Mesenchymal stem cell (in vitro differentiated cells and primary cell): Measurements from ENCODE around the gene CYFIP1.

Experiments used
- DNase-seq: peaks from one replicate; pipeline ENCODE4 v3.0.0-alpha.2; 2013
- H2AFZ ChIP-seq: one replicate; pipeline ENCODE4 v1.6.1; 2013; ENCODE audit warnings: low read depth, mild to moderate bottlenecking, control low read depth, inconsistent platforms, low read length, moderate library complexity
- H2AK5ac ChIP-seq: 2 replicates; pipeline ENCODE4 v1.6.1; 2013; ENCODE audit warnings: low read length, moderate library complexity, mild to moderate bottlenecking, inconsistent platforms; ENCODE audit not compliant: severe bottlenecking
- H2BK120ac ChIP-seq: one replicate; pipeline ENCODE4 v1.6.1; 2013; ENCODE audit warnings: low read depth, mild to moderate bottlenecking, inconsistent platforms, low read length, moderate library complexity
- H2BK12ac ChIP-seq, 2 experiments: one replicate each; pipeline ENCODE4 v1.6.1; 2013; ENCODE audit warnings: inconsistent platforms in 2 of 2, low read length in 2 of 2, mild to moderate bottlenecking in 2 of 2, moderate library complexity in 2 of 2, control low read depth in 1 of 2
- H2BK15ac ChIP-seq: one replicate; pipeline ENCODE4 v1.6.1; 2013; ENCODE audit warnings: mild to moderate bottlenecking, low read depth, inconsistent platforms; ENCODE audit not compliant: poor library complexity, severe bottlenecking
- H2BK5ac ChIP-seq: 2 replicates; pipeline ENCODE4 v1.6.1; 2013; ENCODE audit warnings: low read depth, mild to moderate bottlenecking, low read length, control low read depth, inconsistent platforms; ENCODE audit not compliant: poor library complexity, severe bottlenecking
- H3K14ac ChIP-seq, 2 experiments: one replicate each; pipeline ENCODE4 v1.6.1; 2013; ENCODE audit warnings: inconsistent platforms in 2 of 2, low read length in 2 of 2, control low read depth in 1 of 2, mild to moderate bottlenecking in 1 of 2, moderate library complexity in 1 of 2
- H3K18ac ChIP-seq, 2 experiments: one replicate each; pipeline ENCODE4 v1.6.1; 2013; ENCODE audit warnings: inconsistent platforms in 2 of 2, low read length in 2 of 2, control low read depth in 1 of 2, low read depth in 1 of 2, mild to moderate bottlenecking in 1 of 2
- H3K23ac ChIP-seq, 2 experiments: one replicate each; pipeline ENCODE4 v1.6.1; 2013; ENCODE audit warnings: inconsistent platforms in 2 of 2, low read length in 2 of 2, mild to moderate bottlenecking in 2 of 2, moderate library complexity in 2 of 2, control low read depth in 1 of 2
- H3K27ac ChIP-seq: 2 replicates; pipeline ENCODE4 v1.5.1; 2013; ENCODE audit warnings: mild to moderate bottlenecking, moderate library complexity, low read length, control low read depth, inconsistent platforms; ENCODE audit not compliant: poor library complexity, severe bottlenecking
- H3K27me3 ChIP-seq, 2 experiments: 2 replicates each; pipeline versions ENCODE4 v1.6.1 to v1.7.0; 2013; ENCODE audit warnings: low read length in 2 of 2, mild to moderate bottlenecking in 2 of 2, moderate library complexity in 2 of 2, control low read depth in 1 of 2, inconsistent platforms in 1 of 2; ENCODE audit not compliant: control insufficient read depth in 1 of 2, insufficient read depth in 1 of 2
- H3K36me3 ChIP-seq, 2 experiments: 2 replicates each; pipeline versions ENCODE4 v1.6.1 to v1.7.0; 2013; ENCODE audit warnings: low read length in 2 of 2, control low read depth in 1 of 2, inconsistent platforms in 1 of 2, low read depth in 1 of 2, mild to moderate bottlenecking in 1 of 2; ENCODE audit not compliant: insufficient read depth in 2 of 2, control insufficient read depth in 1 of 2
- H3K4ac ChIP-seq, 2 experiments: one replicate each; pipeline ENCODE4 v1.6.1; 2013; ENCODE audit warnings: inconsistent platforms in 2 of 2, low read length in 2 of 2, mild to moderate bottlenecking in 2 of 2, moderate library complexity in 2 of 2, control low read depth in 1 of 2, low read depth in 1 of 2
- H3K4me1 ChIP-seq: 2 replicates; pipeline ENCODE4 v1.6.1; 2013; ENCODE audit warnings: low read depth, low read length, control low read depth; ENCODE audit not compliant: control insufficient read depth, insufficient read depth
- H3K4me2 ChIP-seq: 2 replicates; pipeline ENCODE4 v1.6.1; 2013; ENCODE audit warnings: low read length, mild to moderate bottlenecking, inconsistent platforms; ENCODE audit not compliant: poor library complexity, severe bottlenecking
- H3K4me3 ChIP-seq, 2 experiments: 2 replicates each; pipeline versions ENCODE4 v1.5.1 to v1.7.0; 2013; ENCODE audit warnings: low read length in 2 of 2, mild to moderate bottlenecking in 2 of 2, control low read depth in 1 of 2, low read depth in 1 of 2; ENCODE audit not compliant: insufficient read depth in 1 of 2
- H3K79me1 ChIP-seq: replicated peaks from 2 replicates; pipeline ENCODE4 v1.6.1; 2013; ENCODE audit warnings: mild to moderate bottlenecking, control low read depth, low read length, inconsistent platforms; ENCODE audit not compliant: poor library complexity, severe bottlenecking
- H3K9ac ChIP-seq: 2 replicates; pipeline ENCODE4 v1.7.0; 2013; ENCODE audit warnings: mild to moderate bottlenecking, low read length, moderate library complexity
- H3K9me3 ChIP-seq: 2 replicates; pipeline ENCODE4 v1.7.0; 2013; ENCODE audit warnings: mild to moderate bottlenecking, low read length; ENCODE audit not compliant: control insufficient read depth
- H4K8ac ChIP-seq: one replicate; pipeline ENCODE4 v1.6.1; 2013; ENCODE audit warnings: inconsistent platforms, mild to moderate bottlenecking, low read length, moderate library complexity
- H4K91ac ChIP-seq: one replicate; pipeline ENCODE4 v1.6.1; 2013; ENCODE audit warnings: mild to moderate bottlenecking, low read length, inconsistent platforms
- WGBS: methylation state at CpG from one replicate; pipeline ENCODE4 v1.1.7; 2013; ENCODE audit warnings: mixed read lengths; 5-methylcytosine and 5-hydroxymethylcytosine counted together

The CYFIP1 gene

GRCh38 chr15:22873841-22874240 is 106.3 kb downstream of the CYFIP1 start:
- Histone ChIP-seq H4K91ac (no peak overlapping the region), H2AFZ (no peak overlapping the region), H3K4me1 (peaks cover 14% of the 10 kb centered on the region), H3K23ac (no peak overlapping the region), H2BK15ac (no peak overlapping the region), H3K27ac (peak overlapping the region; percentile 80), H2BK120ac (no peak overlapping the region), H3K4me3 (no peak overlapping the region), H3K27me3 (no peaks in the 10 kb centered on the region), H3K79me1 (peaks cover 44% of the 10 kb centered on the region), H3K14ac (no peak overlapping the region), H3K4ac (no peak overlapping the region), H2BK5ac (no peak overlapping the region), H4K8ac (no peak overlapping the region), H3K36me3 (peaks cover 57 to 96% of the 10 kb centered on the region in 2 experiments), H2AK5ac (no peak overlapping the region), H3K18ac (no peak overlapping the region), H3K9me3 (no peaks in the 10 kb centered on the region), H3K9ac (no peak overlapping the region), H3K4me2 (no peak overlapping the region), H2BK12ac (no peak overlapping the region)
- DNase-seq, result no peak
- whole genome bisulfite sequencing, result 96% methylated on average over 9 of the region's 9 CpGs

DNA sequence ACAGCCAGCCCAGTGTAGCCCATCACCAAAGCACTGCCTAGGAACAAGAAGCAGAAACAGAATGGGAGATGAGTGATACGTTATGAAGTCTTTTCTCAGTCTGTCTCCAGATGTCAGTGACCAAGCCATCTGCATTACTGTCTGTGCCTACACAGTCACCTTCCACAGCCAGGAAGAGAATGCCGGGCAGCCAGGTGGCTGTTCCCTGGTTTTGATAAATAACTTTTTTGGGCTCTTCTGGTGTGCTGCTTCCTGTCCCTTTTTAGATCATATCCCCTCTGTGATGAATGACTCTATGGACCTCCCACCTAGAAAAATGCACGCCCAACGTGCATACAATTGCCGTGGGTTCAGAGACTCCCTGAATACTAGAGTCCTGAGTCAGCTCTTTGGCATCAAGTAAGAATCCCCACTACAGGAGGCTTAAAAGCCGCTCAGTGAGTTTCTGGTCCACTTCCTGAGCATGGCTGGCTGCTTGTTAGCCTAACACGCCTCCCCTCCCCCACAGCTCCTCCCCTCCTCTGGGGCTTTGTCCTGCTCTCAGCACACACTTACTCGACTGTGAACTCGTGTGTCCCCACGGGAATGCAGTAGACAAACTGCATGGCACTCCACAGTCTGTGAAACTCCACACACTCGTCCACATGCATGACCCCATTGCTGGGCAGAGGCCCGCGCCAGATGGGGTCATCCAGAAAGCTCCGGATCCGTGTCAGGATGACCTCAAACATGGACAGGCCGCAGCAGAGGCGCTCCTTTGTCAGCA is 107.0 kb downstream of the CYFIP1 start:
- H3K36me3 ChIP-seq, result peaks cover 56 to 98% of the 10 kb centered on the region in 2 experiments
- H3K27ac ChIP-seq, result peak overlapping the region; percentile 80
- H2AK5ac ChIP-seq, result peak overlapping the region; percentile 50
- H3K14ac ChIP-seq, result peak overlapping the region in 1 of 2 experiments; percentile 48
- H2BK120ac ChIP-seq, result no peak overlapping the region
- DNase-seq, result peak; percentile 68
- H3K4me1 ChIP-seq, result peaks cover 14% of the 10 kb centered on the region
- no peak overlapping the region for H2BK12ac ChIP-seq
- H3K23ac ChIP-seq, result no peak overlapping the region
- H4K91ac ChIP-seq, result peak overlapping the region; percentile 34
- H2BK15ac ChIP-seq, result no peak overlapping the region
- H3K4me3 ChIP-seq, result no peak overlapping the region
- peak overlapping the region; percentile 3 to 37 for H3K18ac ChIP-seq
- H3K4me2 ChIP-seq, result no peak overlapping the region
- no peaks in the 10 kb centered on the region for H3K9me3 ChIP-seq
- no peak overlapping the region for H3K4ac ChIP-seq
- H4K8ac ChIP-seq, result peak overlapping the region; percentile 67
- H2AFZ ChIP-seq, result no peak overlapping the region
- H3K79me1 ChIP-seq, result peaks cover 43% of the 10 kb centered on the region
- H3K27me3 ChIP-seq, result no peaks in the 10 kb centered on the region
- WGBS, result 51% methylated on average over 17 of the region's 17 CpGs
- H2BK5ac ChIP-seq, result no peak overlapping the region
- no peak overlapping the region for H3K9ac ChIP-seq

DNA sequence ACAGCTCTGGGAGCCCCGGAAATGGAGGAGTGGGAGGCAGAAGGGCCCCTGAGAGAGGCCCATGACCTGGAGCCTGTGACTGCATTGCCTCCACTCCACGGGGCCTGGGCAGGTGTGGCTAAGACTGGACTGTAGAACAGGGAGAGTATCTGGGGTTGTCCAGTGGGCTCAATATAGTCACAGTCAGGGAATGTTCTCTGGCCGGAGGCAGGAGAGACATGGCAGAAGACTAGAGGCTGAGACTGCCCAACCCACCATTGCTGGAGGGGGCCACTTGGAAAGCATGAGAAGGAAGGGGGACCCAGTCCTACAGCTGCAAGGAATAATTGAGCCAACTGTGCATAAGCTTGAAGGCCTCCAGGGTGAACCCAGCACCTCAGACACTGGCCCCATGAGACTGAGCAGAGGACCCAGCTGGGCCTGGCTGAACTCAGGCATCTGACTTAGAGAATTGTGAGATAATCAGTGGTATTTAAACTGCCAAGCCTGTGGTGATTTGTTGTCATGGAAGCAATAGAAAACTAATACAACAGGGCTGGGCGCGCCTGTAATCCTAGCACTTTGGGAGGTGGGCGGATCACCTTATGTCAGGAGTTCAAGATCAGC is 108.6 kb downstream of the CYFIP1 start:
- peaks cover 36% of the 10 kb centered on the region for H3K79me1 ChIP-seq
- no peak overlapping the region for H4K8ac ChIP-seq
- DNase-seq, result no peak
- H2BK5ac ChIP-seq, result no peak overlapping the region
- peaks cover 47 to 98% of the 10 kb centered on the region in 2 experiments for H3K36me3 ChIP-seq
- no peak overlapping the region for H3K14ac ChIP-seq
- no peak overlapping the region for H3K4ac ChIP-seq
- H2BK15ac ChIP-seq, result no peak overlapping the region
- no peaks in the 10 kb centered on the region for H3K9me3 ChIP-seq
- H4K91ac ChIP-seq, result no peak overlapping the region
- H3K9ac ChIP-seq, result no peak overlapping the region
- H3K4me3 ChIP-seq, result no peak overlapping the region
- H3K4me1 ChIP-seq, result peaks cover 14% of the 10 kb centered on the region
- no peak overlapping the region for H3K4me2 ChIP-seq
- no peak overlapping the region for H3K27ac ChIP-seq
- H2BK12ac ChIP-seq, result no peak overlapping the region
- no peak overlapping the region for H2AFZ ChIP-seq
- 94% methylated on average over 6 of the region's 6 CpGs for WGBS
- no peak overlapping the region for H3K23ac ChIP-seq
- H2AK5ac ChIP-seq, result no peak overlapping the region
- no peak overlapping the region for H3K18ac ChIP-seq
- H3K27me3 ChIP-seq, result no peaks in the 10 kb centered on the region
- no peak overlapping the region for H2BK120ac ChIP-seq

GRCh38 chr15:22870865-22871264 is 109.3 kb downstream of the CYFIP1 start:
- H2BK120ac ChIP-seq, result no peak overlapping the region
- H2BK12ac ChIP-seq, result no peak overlapping the region
- no peak overlapping the region for H4K91ac ChIP-seq
- no peak overlapping the region for H3K4me3 ChIP-seq
- no peak overlapping the region for H3K23ac ChIP-seq
- no peaks in the 10 kb centered on the region for H3K27me3 ChIP-seq
- H3K9ac ChIP-seq, result no peak overlapping the region
- no peaks in the 10 kb centered on the region for H3K9me3 ChIP-seq
- H3K4me2 ChIP-seq, result no peak overlapping the region
- no peak overlapping the region for H2AFZ ChIP-seq
- H4K8ac ChIP-seq, result no peak overlapping the region
- no peak overlapping the region for H3K27ac ChIP-seq
- H2BK15ac ChIP-seq, result no peak overlapping the region
- 97% methylated on average over 9 of the region's 11 CpGs for WGBS
- H3K36me3 ChIP-seq, result peaks cover 50 to 99% of the 10 kb centered on the region in 2 experiments
- H3K18ac ChIP-seq, result no peak overlapping the region
- DNase-seq, result no peak
- peaks cover 14% of the 10 kb centered on the region for H3K4me1 ChIP-seq
- no peak overlapping the region for H3K14ac ChIP-seq
- H2AK5ac ChIP-seq, result no peak overlapping the region
- H3K79me1 ChIP-seq, result peaks cover 32% of the 10 kb centered on the region
- H2BK5ac ChIP-seq, result no peak overlapping the region
- no peak overlapping the region for H3K4ac ChIP-seq
